Hepatocyte (in vitro differentiated cells): ENCODE data around the gene ALX3. TPM values are rescaled to one million over a fixed set of nuclear protein-coding genes. Genes with fewer than 3 reads are reported as not detected.
A peak's percentile ranks its signal among the peaks of the same experiment; 100 is the strongest.

Source experiments
- DNase-seq: peaks from one replicate; pipeline ENCODE4 v3.0.0-alpha.2; 2016; ENCODE audit warnings: low spot score
- H2AFZ ChIP-seq: fragments of 200-600 bp; sonication (generic); 2 replicates; pipeline ENCODE4 v1.6.0; 2016; ENCODE audit warnings: antibody characterized with exemption, mild to moderate bottlenecking
- H3K27ac ChIP-seq: fragments of 200-600 bp; sonication (generic); 2 replicates; pipeline ENCODE4 v1.5.1; 2016; ENCODE audit warnings: mild to moderate bottlenecking
- H3K27me3 ChIP-seq: fragments of 200-600 bp; sonication (generic); 2 replicates; pipeline ENCODE4 v1.6.1; 2016
- H3K36me3 ChIP-seq: fragments of 200-600 bp; sonication (generic); replicated peaks from 2 replicates; pipeline ENCODE4 v1.5.1; 2016; ENCODE audit warnings: low read depth; ENCODE audit not compliant: insufficient read depth
- H3K4me1 ChIP-seq: fragments of 200-600 bp; sonication (generic); 2 replicates; pipeline ENCODE4 v1.5.1; 2016; ENCODE audit warnings: mild to moderate bottlenecking, moderate library complexity; ENCODE audit not compliant: insufficient read depth
- H3K4me2 ChIP-seq: fragments of 200-600 bp; sonication (generic); 2 replicates; pipeline ENCODE4 v1.6.0; 2016
- H3K4me3 ChIP-seq: fragments of 200-600 bp; sonication (generic); 2 replicates; pipeline ENCODE4 v1.5.1; 2016; ENCODE audit warnings: mild to moderate bottlenecking
- H3K79me2 ChIP-seq: fragments of 200-600 bp; sonication (generic); 2 replicates; pipeline ENCODE4 v1.6.0; 2017; ENCODE audit warnings: mild to moderate bottlenecking
- H3K9me2 ChIP-seq: fragments of 200-600 bp; sonication (generic); replicated peaks from 2 replicates; pipeline ENCODE4 v1.6.0; 2017; ENCODE audit warnings: mild to moderate bottlenecking; ENCODE audit not compliant: insufficient read depth
- H3K9me3 ChIP-seq: fragments of 200-600 bp; sonication (generic); 2 replicates; pipeline ENCODE4 v1.5.1; 2016; ENCODE audit warnings: low read depth, mild to moderate bottlenecking
- H4K20me1 ChIP-seq: fragments of 200-600 bp; sonication (generic); 2 replicates; pipeline ENCODE4 v1.6.0; 2016; ENCODE audit warnings: mild to moderate bottlenecking; ENCODE audit not compliant: insufficient read depth, poor library complexity, severe bottlenecking
- EZH2 ChIP-seq: fragments of 200-600 bp; sonication (generic); IDR thresholded peaks from 2 replicates; pipeline ENCODE4 v1.6.1; 2016; ENCODE audit warnings: antibody characterized with exemption, mild to moderate bottlenecking, borderline replicate concordance
- WGBS: methylation state at CpG from one replicate; pipeline ENCODE4 v1.1.6; 2016; ENCODE audit warnings: low lambda C conversion rate; ENCODE audit errors: missing lambda C conversion rate; 5-methylcytosine and 5-hydroxymethylcytosine counted together
- polyA plus RNA-seq: library from polyadenylated mRNA; unstranded; fragments of >200 nt; fragmentation: Nextera tagmentation; extraction: Ambion mirVana; gene quantifications from 2 replicates; pipeline ENCODE4 v1.2.1, GENCODE V29; 2016
- total RNA-seq: library from RNA; depleted of rRNA; stranded (reverse); fragments of >200 nt; gene quantifications from 2 replicates; pipeline ENCODE4 v1.2.3, GENCODE V29; 2014
- TF ChIP-seq, protein P1 (sequence below): fragments of 200-600 bp; sonication (generic); IDR thresholded peaks from 2 replicates; pipeline ENCODE4 v1.5.1; 2016; ENCODE audit warnings: antibody characterized with exemption, mild to moderate bottlenecking; ENCODE audit not compliant: poor library complexity

The ALX3 gene
- total and polyA plus RNA-seq, 2 experiments from 2014 or later, result 0.27 to 0.92 TPM

DNA sequence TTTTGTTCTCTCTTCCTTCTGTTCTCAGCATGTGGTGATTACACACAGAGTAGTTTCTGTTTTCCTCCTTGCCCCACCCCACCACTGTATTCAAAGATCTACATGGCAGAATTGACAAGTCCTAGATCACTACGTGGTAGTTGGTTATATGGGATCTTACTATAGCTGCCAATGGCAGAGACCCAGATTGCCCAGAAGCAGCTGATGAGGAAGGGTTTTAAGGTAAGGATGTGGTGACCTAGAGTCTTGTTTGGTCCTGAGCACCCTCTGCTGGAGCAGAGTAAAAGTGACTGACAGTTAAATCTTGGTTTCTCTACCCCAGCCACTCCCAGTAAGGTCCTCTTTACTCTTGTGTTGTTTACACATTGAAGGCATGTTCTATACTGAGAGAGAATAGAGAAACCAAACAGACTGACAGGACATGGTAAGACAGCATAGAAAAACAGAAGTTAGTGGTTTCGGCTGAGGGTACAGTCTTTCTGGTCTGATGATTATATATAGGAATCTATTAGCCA, 58.9 kb downstream of the ALX3 start:
- H4K20me1 ChIP-seq, result peaks cover 2% of the 10 kb centered on the region
- no peak overlapping the region for H2AFZ ChIP-seq
- no peak overlapping the region for H3K4me2 ChIP-seq
- H3K4me3 ChIP-seq, result no peak overlapping the region
- 68% methylated on average over 2 of the region's 2 CpGs for WGBS
- H3K9me3 ChIP-seq, result no peaks in the 10 kb centered on the region
- no peaks in the 10 kb centered on the region for H3K36me3 ChIP-seq
- H3K27ac ChIP-seq, result peak overlapping the region; percentile 18
- H3K9me2 ChIP-seq, result no peaks in the 10 kb centered on the region
- no peaks in the 10 kb centered on the region for H3K27me3 ChIP-seq
- peaks cover 9% of the 10 kb centered on the region for H3K4me1 ChIP-seq
- DNase-seq, result peak; percentile 68
- TF ChIP-seq EZH2, result no peak
- TF ChIP-seq, protein P1, sequence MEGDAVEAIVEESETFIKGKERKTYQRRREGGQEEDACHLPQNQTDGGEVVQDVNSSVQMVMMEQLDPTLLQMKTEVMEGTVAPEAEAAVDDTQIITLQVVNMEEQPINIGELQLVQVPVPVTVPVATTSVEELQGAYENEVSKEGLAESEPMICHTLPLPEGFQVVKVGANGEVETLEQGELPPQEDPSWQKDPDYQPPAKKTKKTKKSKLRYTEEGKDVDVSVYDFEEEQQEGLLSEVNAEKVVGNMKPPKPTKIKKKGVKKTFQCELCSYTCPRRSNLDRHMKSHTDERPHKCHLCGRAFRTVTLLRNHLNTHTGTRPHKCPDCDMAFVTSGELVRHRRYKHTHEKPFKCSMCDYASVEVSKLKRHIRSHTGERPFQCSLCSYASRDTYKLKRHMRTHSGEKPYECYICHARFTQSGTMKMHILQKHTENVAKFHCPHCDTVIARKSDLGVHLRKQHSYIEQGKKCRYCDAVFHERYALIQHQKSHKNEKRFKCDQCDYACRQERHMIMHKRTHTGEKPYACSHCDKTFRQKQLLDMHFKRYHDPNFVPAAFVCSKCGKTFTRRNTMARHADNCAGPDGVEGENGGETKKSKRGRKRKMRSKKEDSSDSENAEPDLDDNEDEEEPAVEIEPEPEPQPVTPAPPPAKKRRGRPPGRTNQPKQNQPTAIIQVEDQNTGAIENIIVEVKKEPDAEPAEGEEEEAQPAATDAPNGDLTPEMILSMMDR, result peak; percentile 52
- H3K79me2 ChIP-seq, result peaks cover 32% of the 10 kb centered on the region

Other genes with a start within 250 kb of the ALX3 start
- 9.1 and 9.4 TPM in 2 replicates for gene CSF1, start 159.8 kb downstream of the ALX3 start, total RNA-seq
- gene CSF1, start 159.8 kb downstream of the ALX3 start, polyA plus RNA-seq, result 13.5 and 19.1 TPM in 2 replicates
- gene AHCYL1, start 85.9 kb downstream of the ALX3 start, total RNA-seq, result 49.2 and 56.2 TPM in 2 replicates
- 88.4 and 97.6 TPM in 2 replicates for gene AHCYL1, start 85.9 kb downstream of the ALX3 start, polyA plus RNA-seq
- gene STRIP1, start 36.0 kb downstream of the ALX3 start, total RNA-seq, result 44.6 and 49.0 TPM in 2 replicates
- gene STRIP1, start 36.0 kb downstream of the ALX3 start, polyA plus RNA-seq, result 29.1 and 38.0 TPM in 2 replicates
- gene UBL4B, start 41.8 kb upstream of the ALX3 start, total RNA-seq, result not detected in 2 replicates
- gene UBL4B, start 41.8 kb upstream of the ALX3 start, polyA plus RNA-seq, result not detected in 2 replicates
- 0.04 and 0.63 TPM in 2 replicates for gene SLC6A17, start 79.8 kb upstream of the ALX3 start, total RNA-seq
- gene SLC6A17, start 79.8 kb upstream of the ALX3 start, polyA plus RNA-seq, result 0.17 and 0.36 TPM in 2 replicates
- gene KCNC4, start 139.6 kb upstream of the ALX3 start, total RNA-seq, result 1.3 and 2.1 TPM in 2 replicates
- 4.6 and 4.8 TPM in 2 replicates for gene KCNC4, start 139.6 kb upstream of the ALX3 start, polyA plus RNA-seq